Measurements from ENCODE around the gene CAMK1.

GRCh38 chr3:9736831-9737230 is 32.9 kb downstream of the CAMK1 start:
- TF ChIP-seq CTCF (IDR thresholded peaks at IDR 0.05) (no peak), POLR2A (IDR thresholded peaks at IDR 0.05) (no peak), POLR2AphosphoS5 (IDR thresholded peaks at IDR 0.05) (no peak)
